H1 (cell line): ENCODE data around the gene SMYD3. TPM values are rescaled to one million over a fixed set of nuclear protein-coding genes. Genes with fewer than 3 reads are reported as not detected.

Experiments
- CTBP2 ChIP-seq: IDR thresholded peaks from 2 replicates; pipeline ENCODE4 v1.7.0; 2011; ENCODE audit warnings: borderline replicate concordance, mild to moderate bottlenecking, moderate library complexity, mixed read lengths, low read length; ENCODE audit not compliant: insufficient read depth, insufficient read length
- polyA plus RNA-seq, 7 experiments: library from polyadenylated mRNA; depleted of rRNA in 3 of 7; stranded (reverse) in 5 of 7; unstranded in 2 of 7; fragments of >200 nt in 5 of 7; fragments of 200-250 nt in 2 of 7; gene quantifications; 1 replicate in 5 of 7; 2 replicates in 1 of 7; 4 replicates in 1 of 7; pipeline versions ENCODE4 v1.2.1 to v1.2.3, GENCODE V29; 2011 to 2013; ENCODE audit warnings: missing spikeins in 2 of 7, mixed read lengths in 2 of 7
- total RNA-seq: library from RNA; stranded (reverse); fragmentation: NEBNext Ultra II Directional; extraction: Animal tissue kit (Norgen Biotek cat#: 25700); gene quantifications from 2 replicates; pipeline ENCODE4 v1.2.1, GENCODE V29; 2021

SMYD3 gene
- total and polyA plus RNA-seq, 2 of the 8 experiments (the other 6 are each of a cell fraction or from before 2014, with no cell fraction given), result 17.3 to 25.4 TPM

- no peak for TF ChIP-seq CTBP2
Measured at GRCh38 chr1:246043556-246043955, 463.5 kb downstream of the SMYD3 start (continued).
